ENCODE results near the gene ATXN2.
A peak's percentile ranks its signal among the peaks of the same experiment; 100 is the strongest.

Gene ATXN2

GRCh38 chr12:111427417-111428074, 171.6 kb downstream of the ATXN2 start:
- Histone ChIP-seq H3K4me3 (ENCODE audit: low read depth, low read length) (no peak overlapping the region), H3K9me3 (no peaks in the 10 kb centered on the region), H3K27me3 (no peaks in the 10 kb centered on the region), H3K36me3 (no peaks in the 10 kb centered on the region; the same call in none of the 2 replicates), H3K4me1 (peaks cover 9% of the 10 kb centered on the region)
- TF ChIP-seq, protein P1, sequence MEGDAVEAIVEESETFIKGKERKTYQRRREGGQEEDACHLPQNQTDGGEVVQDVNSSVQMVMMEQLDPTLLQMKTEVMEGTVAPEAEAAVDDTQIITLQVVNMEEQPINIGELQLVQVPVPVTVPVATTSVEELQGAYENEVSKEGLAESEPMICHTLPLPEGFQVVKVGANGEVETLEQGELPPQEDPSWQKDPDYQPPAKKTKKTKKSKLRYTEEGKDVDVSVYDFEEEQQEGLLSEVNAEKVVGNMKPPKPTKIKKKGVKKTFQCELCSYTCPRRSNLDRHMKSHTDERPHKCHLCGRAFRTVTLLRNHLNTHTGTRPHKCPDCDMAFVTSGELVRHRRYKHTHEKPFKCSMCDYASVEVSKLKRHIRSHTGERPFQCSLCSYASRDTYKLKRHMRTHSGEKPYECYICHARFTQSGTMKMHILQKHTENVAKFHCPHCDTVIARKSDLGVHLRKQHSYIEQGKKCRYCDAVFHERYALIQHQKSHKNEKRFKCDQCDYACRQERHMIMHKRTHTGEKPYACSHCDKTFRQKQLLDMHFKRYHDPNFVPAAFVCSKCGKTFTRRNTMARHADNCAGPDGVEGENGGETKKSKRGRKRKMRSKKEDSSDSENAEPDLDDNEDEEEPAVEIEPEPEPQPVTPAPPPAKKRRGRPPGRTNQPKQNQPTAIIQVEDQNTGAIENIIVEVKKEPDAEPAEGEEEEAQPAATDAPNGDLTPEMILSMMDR (IDR thresholded peaks at IDR 0.05; ENCODE audit: low read depth, low read length) = no peak
- no peak for DNase-seq

DNA sequence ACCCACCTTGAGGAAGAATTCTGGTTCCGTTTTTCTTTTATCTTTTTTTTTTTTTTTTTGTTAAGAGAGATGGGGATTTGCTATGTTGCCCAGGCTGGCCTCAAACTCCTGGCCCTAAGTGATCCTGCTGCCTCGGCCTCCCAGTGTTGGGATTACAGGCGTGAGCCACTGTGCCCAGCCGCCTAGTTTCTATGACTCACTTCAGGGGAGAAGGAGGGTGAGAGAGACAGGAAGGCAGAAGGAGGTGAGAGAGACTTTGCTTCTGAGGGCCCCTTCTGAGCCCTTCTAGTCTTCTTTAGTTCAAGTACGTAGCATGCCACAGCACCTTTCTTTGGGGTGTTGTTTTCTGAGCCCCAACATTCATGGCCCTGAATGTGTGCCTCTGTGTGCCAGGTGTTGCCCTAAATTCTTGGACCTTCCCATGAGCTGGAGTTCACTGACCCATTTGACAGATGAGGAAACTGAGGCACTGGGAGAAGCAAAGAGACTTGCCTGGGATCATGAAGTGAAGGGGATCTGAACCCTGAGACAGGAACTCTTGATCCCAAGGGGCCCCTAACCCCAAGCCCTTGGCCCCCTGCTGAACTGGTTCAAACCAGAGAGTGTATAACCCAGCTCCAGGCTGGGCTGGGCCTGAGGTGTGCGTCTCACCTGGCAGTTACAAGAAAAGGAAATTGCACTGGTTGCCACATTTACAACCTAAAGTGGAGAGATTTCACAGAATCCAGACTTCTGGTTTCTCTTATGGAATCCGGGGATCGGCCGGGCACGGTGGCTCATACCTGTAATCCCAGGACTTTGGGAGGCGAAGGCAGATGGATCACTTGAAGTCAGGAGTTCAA, 172.6 kb downstream of the ATXN2 start:
- Histone ChIP-seq H3K9me3 (no peaks in the 10 kb centered on the region), H3K4me3 (ENCODE audit: low read depth, low read length) (no peak overlapping the region), H3K4me1 (peaks cover 9% of the 10 kb centered on the region), H3K27me3 (no peaks in the 10 kb centered on the region), H3K36me3 (no peaks in the 10 kb centered on the region; the same call in none of the 2 replicates)
- DNase-seq = no peak
- TF ChIP-seq, protein P1 (IDR thresholded peaks at IDR 0.05; ENCODE audit: low read depth, low read length) = no peak

- no peaks in the 10 kb centered on the region for H3K27me3 ChIP-seq
- H3K36me3 ChIP-seq = peaks cover 2% of the 10 kb centered on the region
- TF ChIP-seq, protein P1 (IDR thresholded peaks at IDR 0.05; ENCODE audit: low read depth, low read length) = no peak
- no peaks in the 10 kb centered on the region for H3K9me3 ChIP-seq
- no peak overlapping the region for H3K4me3 ChIP-seq (ENCODE audit: low read depth, low read length)
- DNase-seq = no peak
- peaks cover 9% of the 10 kb centered on the region for H3K4me1 ChIP-seq
Observed at GRCh38 chr12:111425655-111426054, 173.5 kb downstream of the ATXN2 start.

DNA sequence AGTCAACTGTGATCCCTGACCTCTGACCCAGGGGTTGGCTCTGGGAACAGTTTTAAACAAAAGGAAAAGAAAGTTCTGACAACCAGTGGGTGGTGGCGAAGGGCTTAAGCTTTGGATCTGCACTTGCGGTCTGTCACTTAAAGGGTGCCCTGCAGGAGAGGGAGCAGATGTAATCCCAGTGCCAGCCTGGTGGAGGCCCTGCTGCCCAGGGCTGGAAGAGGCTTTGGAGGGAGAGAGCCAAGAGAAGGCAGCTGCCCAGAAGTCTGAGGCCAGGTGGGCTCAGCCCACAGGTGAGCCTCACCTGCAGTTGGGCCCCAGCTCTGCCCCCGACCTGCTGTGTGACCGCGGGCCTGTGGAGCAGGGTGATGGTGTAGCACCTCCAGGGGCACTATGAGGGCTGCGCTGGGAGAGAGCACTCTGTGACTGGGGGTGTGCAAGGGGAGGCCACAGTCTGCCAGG, 174.3 kb downstream of the ATXN2 start:
- Histone ChIP-seq H3K9me3 (no peaks in the 10 kb centered on the region), H3K36me3 (peaks cover 4% of the 10 kb centered on the region), H3K27me3 (no peaks in the 10 kb centered on the region), H3K4me3 (ENCODE audit: low read depth, low read length) (no peak overlapping the region), H3K4me1 (peaks cover 3% of the 10 kb centered on the region)
- DNase-seq = no peak
- TF ChIP-seq, protein P1 (IDR thresholded peaks at IDR 0.05; ENCODE audit: low read depth, low read length) = peak; percentile 17

GRCh38 chr12:111424189-111424792, 174.8 kb downstream of the ATXN2 start:
- H3K9me3 ChIP-seq = no peaks in the 10 kb centered on the region
- no peak for DNase-seq
- no peak overlapping the region for H3K4me3 ChIP-seq (ENCODE audit: low read depth, low read length)
- no peaks in the 10 kb centered on the region for H3K27me3 ChIP-seq
- no peaks in the 10 kb centered on the region for H3K4me1 ChIP-seq
- TF ChIP-seq, protein P1 (IDR thresholded peaks at IDR 0.05; ENCODE audit: low read depth, low read length) = no peak
- peaks cover 7% of the 10 kb centered on the region for H3K36me3 ChIP-seq

All from BE2C (cell line).